HepG2 (cell line): Measurements from ENCODE around the gene FRMD4A. TPM values are rescaled to one million over a fixed set of nuclear protein-coding genes. Genes with fewer than 3 reads are reported as not detected.

Source experiments
- ATAC-seq: fragments of 200-7000 bp; cut with Tn5 transposase; 3 replicates; pipeline ENCODE4 v1.9.1; 2020; ENCODE audit warnings: mild to moderate bottlenecking, moderate library complexity
- BruUV-seq: library from RNA; stranded (reverse); fragments of 400-500 nt; replicated peaks from 2 replicates; lab custom pipeline; 2021; lab: Mats Ljungman, UMichigan
- CTCF ChIA-PET: fragments of 300-600 bp; formaldehyde crosslinking; extraction: SDS; loops from one replicate; lab custom pipeline; 2021; ENCODE audit warnings: low total read pairs, inconsistent platforms, low intra/inter-chr PET ratio; lab: Yijun Ruan, JAX
- POLR2A ChIA-PET: fragments of 350-600 bp; sonication (Branson Sonifier 250); formaldehyde crosslinking; loops from one replicate; lab custom pipeline; 2020; ENCODE audit warnings: antibody characterized with exemption, inconsistent platforms; lab: Yijun Ruan, JAX
- DNase-seq: peaks from one replicate; pipeline ENCODE4 v3.0.0-alpha.2; 2015; ENCODE audit warnings: low spot score
- FAIRE-seq: peaks from 3 replicates; lab custom pipeline; 2011; peaks lifted over from hg19 to GRCh38; lab: Jason Lieb, UNC
- H2AFZ ChIP-seq: one replicate; pipeline ENCODE4 v1.6.1; 2011; ENCODE audit warnings: low read length, inconsistent platforms
- H3K27ac ChIP-seq: fragments of 300-600 bp; 3 replicates; pipeline ENCODE4 v1.8.0; 2011; ENCODE audit warnings: mixed run types, mild to moderate bottlenecking, mixed read lengths, low read length, inconsistent platforms; ENCODE audit not compliant: insufficient read depth; ENCODE audit errors: extremely low read length
- H3K27me3 ChIP-seq, 2 experiments: fragments of 200-600 bp in 1 of 2; 2 replicates in 1 of 2; 3 replicates in 1 of 2; pipeline versions ENCODE4 v1.6.0 to v1.8.0; 2011; ENCODE audit warnings: low read length in 2 of 2, mild to moderate bottlenecking in 2 of 2, moderate library complexity in 2 of 2, inconsistent platforms in 1 of 2; ENCODE audit not compliant: insufficient read depth in 2 of 2, control insufficient read depth in 1 of 2
- H3K36me3 ChIP-seq, 2 experiments: fragments of 200-600 bp in 1 of 2; replicated peaks in 1 of 2; 2 replicates in 1 of 2; 3 replicates in 1 of 2; pipeline versions ENCODE4 v1.5.1 to v1.8.0; 2011; ENCODE audit warnings: low read length in 2 of 2, inconsistent platforms in 1 of 2; ENCODE audit not compliant: insufficient read depth in 2 of 2, control insufficient read depth in 1 of 2
- H3K4me1 ChIP-seq: 2 replicates; pipeline ENCODE4 v1.5.1; 2012; ENCODE audit warnings: low read length, inconsistent platforms; ENCODE audit not compliant: insufficient read depth
- H3K4me2 ChIP-seq: 2 replicates; pipeline ENCODE4 v1.6.0; 2011; ENCODE audit warnings: low read depth, low read length, inconsistent platforms
- H3K4me3 ChIP-seq, 3 experiments: fragments of 200-600 bp in 1 of 3; sonication (generic), shearing (Covaris generic) in 1 of 3; replicated peaks in 1 of 3; 2 replicates each; pipeline ENCODE4 v1.5.1; 2011 to 2016; ENCODE audit warnings: low read length in 3 of 3, inconsistent platforms in 2 of 3, low read depth in 2 of 3, mild to moderate bottlenecking in 2 of 3, control low read depth in 1 of 3, mixed read lengths in 1 of 3; ENCODE audit not compliant: insufficient read depth in 1 of 3
- H3K79me2 ChIP-seq: one replicate; pipeline ENCODE4 v1.6.1; 2011; ENCODE audit warnings: low read length, inconsistent platforms; ENCODE audit not compliant: insufficient read depth
- H3K9ac ChIP-seq: 2 replicates; pipeline ENCODE4 v1.6.0; 2011; ENCODE audit warnings: mild to moderate bottlenecking, low read depth, low read length, inconsistent platforms; ENCODE audit not compliant: insufficient read depth
- H3K9me3 ChIP-seq: 2 replicates; pipeline ENCODE4 v1.5.1; 2012; ENCODE audit warnings: mild to moderate bottlenecking, low read length
- H4K20me1 ChIP-seq: 2 replicates; pipeline ENCODE4 v1.6.0; 2011; ENCODE audit warnings: inconsistent platforms, mild to moderate bottlenecking, low read length, moderate library complexity; ENCODE audit not compliant: insufficient read depth
- GATAD1 ChIP-seq: IDR thresholded peaks from 2 replicates; pipeline ENCODE4 v1.6.1; 2016; ENCODE audit warnings: missing genetic modification reagents, missing compliant biosample characterization
- MYC ChIP-seq: sonication (generic); formaldehyde crosslinking; IDR thresholded peaks from 2 replicates; pipeline ENCODE4 v1.9.0; 2021; ENCODE audit warnings: missing genetic modification reagents, borderline replicate concordance
- RFXAP ChIP-seq: sonication (generic); formaldehyde crosslinking; IDR thresholded peaks from 2 replicates; pipeline ENCODE4 v1.4.0; 2020; ENCODE audit warnings: missing genetic modification reagents, borderline replicate concordance
- RNF2 ChIP-seq: fragments of 450-650 bp; conservative IDR thresholded peaks from 2 replicates; pipeline ENCODE4 v1.6.1; 2016; ENCODE audit warnings: low read depth
- SNAPC2 ChIP-seq: sonication (generic); formaldehyde crosslinking; IDR thresholded peaks from 2 replicates; pipeline ENCODE4 v1.8.1; 2022; ENCODE audit warnings: mild to moderate bottlenecking, missing genetic modification reagents
- STAT6 ChIP-seq: sonication (generic); formaldehyde crosslinking; IDR thresholded peaks from 2 replicates; pipeline ENCODE4 v1.4.0; 2020; ENCODE audit warnings: missing genetic modification reagents, mild to moderate bottlenecking, borderline replicate concordance
- THAP9 ChIP-seq: sonication (generic); formaldehyde crosslinking; IDR thresholded peaks from 2 replicates; pipeline ENCODE4; 2020; ENCODE audit warnings: missing genetic modification reagents, mild to moderate bottlenecking, borderline replicate concordance
- ZNF160 ChIP-seq: sonication (generic); formaldehyde crosslinking; IDR thresholded peaks from 2 replicates; pipeline ENCODE4 v1.8.0; 2022; ENCODE audit warnings: mild to moderate bottlenecking, inconsistent platforms, missing genetic modification reagents
- ZNF362 ChIP-seq: sonication (generic); formaldehyde crosslinking; IDR thresholded peaks from 2 replicates; pipeline ENCODE4 v1.4.0; 2020; ENCODE audit warnings: missing genetic modification reagents, mild to moderate bottlenecking, borderline replicate concordance
- ZNF382 ChIP-seq: sonication (generic); formaldehyde crosslinking; IDR thresholded peaks from 2 replicates; pipeline ENCODE4 v1.5.0; 2020; ENCODE audit warnings: missing genetic modification reagents, mild to moderate bottlenecking, borderline replicate concordance
- ZNF687 ChIP-seq: sonication (generic); formaldehyde crosslinking; IDR thresholded peaks from 2 replicates; pipeline ENCODE4 v1.5.1; 2020; ENCODE audit warnings: mild to moderate bottlenecking, missing genetic modification reagents, moderate library complexity
- ZSCAN12 ChIP-seq: sonication (generic); formaldehyde crosslinking; IDR thresholded peaks from 2 replicates; pipeline ENCODE4 v1.9.0; 2021; ENCODE audit warnings: mild to moderate bottlenecking, missing genetic modification reagents
- WGBS: methylation state at CpG from one replicate; pipeline ENCODE4 v1.1.6; 2017; ENCODE audit warnings: low lambda C conversion rate; 5-methylcytosine and 5-hydroxymethylcytosine counted together
- in situ Hi-C: cut with HindIII; loops from 2 replicates; pipeline ENCODE4 v1.10.0; 2017; ENCODE audit warnings: low pct_unique_long_range_greater_than_20kb; ENCODE audit not compliant: extremely low pct_ligation_motif_present
- intact Hi-C: fragments of 100-400 bp; cut with micrococcal nuclease; formaldehyde crosslinking; loops from one replicate; pipeline ENCODE4 v1.10.0; 2022; ENCODE audit not compliant: unreplicated experiment
- polyA plus RNA-seq, 8 experiments: library from polyadenylated mRNA; depleted of rRNA in 3 of 8; stranded (reverse) in 7 of 8; unstranded in 1 of 8; fragments of >200 nt; fragmentation: Illumina TruSeq in 4 of 8; extraction: Trizol in 4 of 8; gene quantifications; 2 replicates each; pipeline versions ENCODE4 v1.2.1 to v1.2.3, GENCODE V29; 2011 to 2016; ENCODE audit warnings: low read depth in 4 of 8, missing spikeins in 1 of 8, mixed read lengths in 1 of 8; ENCODE audit not compliant: insufficient read depth in 1 of 8
- total RNA-seq, 5 experiments: library from RNA; depleted of rRNA; stranded (reverse); fragments of >200 nt; fragmentation: Illumina TruSeq; extraction: Trizol; gene quantifications; 2 replicates each; pipeline ENCODE4 v1.2.3, GENCODE V29; 2016; ENCODE audit warnings: low read depth in 1 of 5

Gene FRMD4A
- total and polyA plus RNA-seq, 2 of the 13 experiments (the other 11 are each of a cell fraction or from before 2014, with no cell fraction given), result 0.09 to 0.26 TPM

- TF ChIP-seq STAT6 (no peak), SNAPC2 (CRISPR knock-in tag) (no peak), MYC (CRISPR knock-in tag) (no peak), ZNF362 (CRISPR knock-in tag) (no peak), ZNF160 (CRISPR knock-in tag) (no peak), ZSCAN12 (no peak)
Observed at GRCh38 chr10:13683017-13683416, 647.7 kb downstream of the FRMD4A start (continued).

- no peak overlapping the region for H3K9ac ChIP-seq
- no peak for DNase-seq
- ChIA-PET CTCF (no interaction called here), POLR2A (no interaction called here)
- H3K4me2 ChIP-seq, result no peak overlapping the region
- in situ Hi-C loops, result no loop called here
- intact Hi-C loops, result no loop called here
- peaks cover 18% of the 10 kb centered on the region for H3K4me1 ChIP-seq
- no peak for FAIRE-seq
- H3K36me3 ChIP-seq, result no peaks in the 10 kb centered on the region
- WGBS, result 62% methylated on average over 5 of the region's 7 CpGs
- TF ChIP-seq RNF2 (no peak), RFXAP (CRISPR knock-in tag) (no peak), ZNF382 (CRISPR knock-in tag) (no peak), ZNF687 (no peak), GATAD1 (CRISPR knock-in tag) (no peak), THAP9 (CRISPR knock-in tag) (no peak)
- no peaks in the 10 kb centered on the region for H4K20me1 ChIP-seq
- H3K79me2 ChIP-seq, result no peaks in the 10 kb centered on the region
- no peaks in the 10 kb centered on the region for H3K9me3 ChIP-seq
- H2AFZ ChIP-seq, result no peak overlapping the region
- H3K27me3 ChIP-seq, result no peaks in the 10 kb centered on the region
- no peak overlapping the region for H3K4me3 ChIP-seq
- H3K27ac ChIP-seq, result no peak overlapping the region
- no peak for ATAC-seq
- BruUV-seq, result no TSS peak
Observed at GRCh38 chr10:13681960-13682359, 648.8 kb downstream of the FRMD4A start.
